Lung (tissue), 12 donors: ENCODE measurements around the gene GIPC3. TPM values are rescaled to one million over a fixed set of nuclear protein-coding genes. Genes with fewer than 3 reads are reported as not detected.

Experiments
- ATAC-seq: fragments of 200-7000 bp; cut with Tn5 transposase; one replicate; pipeline ENCODE4 v1.9.1; 2020; ENCODE audit warnings: moderate number of reproducible peaks; ENCODE audit not compliant: insufficient read depth, low FRiP score
- DNase-seq, 3 donors: peaks; one replicate each; pipeline ENCODE4 v3.0.0-alpha.2; 2013 to 2017
- H3K27ac ChIP-seq, 2 donors: one replicate each; pipeline ENCODE4 v1.5.1; 2013; ENCODE audit warnings: mild to moderate bottlenecking in 2 of 2, moderate library complexity in 2 of 2, control low read depth in 1 of 2, inconsistent platforms in 1 of 2, low read depth in 1 of 2, low read length in 1 of 2
- H3K27me3 ChIP-seq, 3 donors: one replicate each; pipeline ENCODE4 v1.5.1; 2013; ENCODE audit warnings: low read length in 2 of 3; ENCODE audit not compliant: control insufficient read depth in 3 of 3, insufficient read depth in 3 of 3
- H3K36me3 ChIP-seq, 4 donors: one replicate each; pipeline ENCODE4 v1.5.1; 2013; ENCODE audit warnings: low read length in 4 of 4, mild to moderate bottlenecking in 1 of 4, moderate library complexity in 1 of 4; ENCODE audit not compliant: control insufficient read depth in 4 of 4, insufficient read depth in 4 of 4
- H3K4me1 ChIP-seq, 5 donors: one replicate each; pipeline ENCODE4 v1.5.1; 2013; ENCODE audit warnings: low read length in 5 of 5, mild to moderate bottlenecking in 2 of 5, moderate library complexity in 1 of 5; ENCODE audit not compliant: control insufficient read depth in 5 of 5, insufficient read depth in 5 of 5
- H3K4me3 ChIP-seq: one replicate; pipeline ENCODE4 v1.5.1; 2013; ENCODE audit warnings: mild to moderate bottlenecking, control low read depth, moderate library complexity
- H3K9ac ChIP-seq, 2 donors: one replicate each; pipeline ENCODE4 v1.5.1; 2013; ENCODE audit warnings: low read length in 2 of 2, control low read depth in 1 of 2; ENCODE audit not compliant: insufficient read depth in 1 of 2
- H3K9me3 ChIP-seq, 4 donors: one replicate each; pipeline ENCODE4 v1.5.1; 2013; ENCODE audit warnings: low read length in 3 of 4, mild to moderate bottlenecking in 1 of 4, moderate library complexity in 1 of 4; ENCODE audit not compliant: control insufficient read depth in 4 of 4, insufficient read depth in 3 of 4
- CTCF ChIP-seq: IDR thresholded peaks from 2 replicates; pipeline ENCODE4 v1.5.1; 2012; ENCODE audit warnings: mild to moderate bottlenecking; ENCODE audit errors: control extremely low read depth, extremely low read depth
- WGBS, 2 donors: extraction: QIAGEN DNeasy Blood & Tissue Kit; methylation state at CpG; one replicate each; pipeline ENCODE4 v1.1.7; 2013; 5-methylcytosine and 5-hydroxymethylcytosine counted together
- polyA plus RNA-seq, 2 donors: library from polyadenylated mRNA; stranded (reverse); fragments of 200-250 nt; gene quantifications; one replicate each; pipeline ENCODE4 v1.2.1, GENCODE V29; 2013
- total RNA-seq, 2 donors: library from RNA; depleted of rRNA in 1 of 2; stranded (reverse); fragments of >200 nt in 1 of 2; gene quantifications; one replicate each; pipeline ENCODE4 v1.2.1, GENCODE V29; 2014 to 2021
- donor health status: control.
- donor health status: control.
- donor health status: Bipolar disorder and iron deficiency.
- donor health status: healthy.
- donor health status: DM: yes; HTN: yes; CAD: no.

GIPC3 gene
- total and polyA plus RNA-seq, 4 donors: 1.6 to 2.1 (median 1.9) TPM

- Histone ChIP-seq H3K9ac (no peak overlapping the region), H3K27ac (peak overlapping the region; percentile 30 to 54), H3K4me3 (no peak overlapping the region), H3K4me1 (peaks cover 0 to 40% (median 12%) of the 10 kb centered on the region in 5 donors), H3K36me3 (peaks cover 4 to 32% (median 11%) of the 10 kb centered on the region in 4 donors), H3K9me3 (peaks cover 0 to 3% (median 0%) of the 10 kb centered on the region in 4 donors), H3K27me3 (peaks cover 0 to 15% (median 0%) of the 10 kb centered on the region in 3 donors)
- TF ChIP-seq CTCF: no peak
- peak in 1 of 3 donors; percentile 53 for DNase-seq
- WGBS, 2 donors: 22 to 38% methylated on average over 16 to 21 of the region's 21 CpGs
- ATAC-seq: no peak
Observed at GRCh38 chr19:3608750-3609322, 23.6 kb downstream of the GIPC3 start.

- WGBS, 2 donors: 77 to 82% methylated on average over 24 of the region's 24 CpGs
- peak in 1 of 3 donors; percentile 10 for DNase-seq
- no peak overlapping the region for H3K27ac ChIP-seq
- H3K27me3 ChIP-seq: peaks cover 0 to 11% (median 0%) of the 10 kb centered on the region in 3 donors
- no peak for ATAC-seq
- peaks cover 4 to 39% (median 11%) of the 10 kb centered on the region in 4 donors for H3K36me3 ChIP-seq
- no peak overlapping the region for H3K9ac ChIP-seq
- H3K4me1 ChIP-seq: peaks cover 0 to 36% (median 13%) of the 10 kb centered on the region in 5 donors
- H3K4me3 ChIP-seq: no peak overlapping the region
- H3K9me3 ChIP-seq: peaks cover 0 to 3% (median 0%) of the 10 kb centered on the region in 4 donors
- TF ChIP-seq CTCF: no peak
Observed at GRCh38 chr19:3609779-3610719, 24.8 kb downstream of the GIPC3 start.

- no peak for TF ChIP-seq CTCF
- 90 to 91% methylated on average over 41 of the region's 41 CpGs for WGBS, 2 donors
- peaks cover 4 to 47% (median 11%) of the 10 kb centered on the region in 4 donors for H3K36me3 ChIP-seq
- H3K4me3 ChIP-seq: no peak overlapping the region
- H3K27ac ChIP-seq: no peak overlapping the region
- H3K9ac ChIP-seq: no peak overlapping the region
- peaks cover 0 to 1% (median 0%) of the 10 kb centered on the region in 3 donors for H3K27me3 ChIP-seq
- H3K9me3 ChIP-seq: peaks cover 0 to 3% (median 0%) of the 10 kb centered on the region in 4 donors
- H3K4me1 ChIP-seq: peaks cover 0 to 35% (median 12%) of the 10 kb centered on the region in 5 donors
- ATAC-seq: no peak
- DNase-seq: peak in 1 of 3 donors; percentile 20
Observed at GRCh38 chr19:3610745-3611717, 25.8 kb downstream of the GIPC3 start.
